Activated naive CD8-positive, alpha-beta T cell treated with anti-CD3 and anti-CD28 coated beads, Interleukin-2, amount 50 U/mL, for 24 hours (primary cell): ENCODE results near the gene CLEC18B.
"Not testable (repeated sequence)": the region's sequence is repeated elsewhere in the genome, so short reads cannot be mapped to it uniquely, and the experiment has no call there.

Source experiments
- ATAC-seq: fragments of 150-1000 bp; cut with Tn5 transposase; one replicate; pipeline ENCODE4 v1.10.0; 2021
- DNase-seq: peaks from one replicate; pipeline ENCODE4 v3.0.0; 2021
- H3K27ac Mint-ChIP-seq: one replicate; pipeline ENCODE4 v1.8.0; 2021; ENCODE audit warnings: mild to moderate bottlenecking, mixed read lengths
- H3K27me3 Mint-ChIP-seq: one replicate; pipeline ENCODE4 v1.8.0; 2021; ENCODE audit warnings: mixed read lengths
- H3K36me3 Mint-ChIP-seq: one replicate; pipeline ENCODE4 v1.8.0; 2021; ENCODE audit warnings: low read depth, mixed read lengths
- H3K4me1 Mint-ChIP-seq: one replicate; pipeline ENCODE4 v1.8.0; 2021; ENCODE audit warnings: mixed read lengths
- H3K4me3 Mint-ChIP-seq: one replicate; pipeline ENCODE4 v1.8.0; 2021; ENCODE audit warnings: mild to moderate bottlenecking, moderate library complexity, mixed read lengths
- H3K9me3 Mint-ChIP-seq: one replicate; pipeline ENCODE4 v1.8.0; 2021; ENCODE audit warnings: mixed read lengths

The CLEC18B gene

DNA sequence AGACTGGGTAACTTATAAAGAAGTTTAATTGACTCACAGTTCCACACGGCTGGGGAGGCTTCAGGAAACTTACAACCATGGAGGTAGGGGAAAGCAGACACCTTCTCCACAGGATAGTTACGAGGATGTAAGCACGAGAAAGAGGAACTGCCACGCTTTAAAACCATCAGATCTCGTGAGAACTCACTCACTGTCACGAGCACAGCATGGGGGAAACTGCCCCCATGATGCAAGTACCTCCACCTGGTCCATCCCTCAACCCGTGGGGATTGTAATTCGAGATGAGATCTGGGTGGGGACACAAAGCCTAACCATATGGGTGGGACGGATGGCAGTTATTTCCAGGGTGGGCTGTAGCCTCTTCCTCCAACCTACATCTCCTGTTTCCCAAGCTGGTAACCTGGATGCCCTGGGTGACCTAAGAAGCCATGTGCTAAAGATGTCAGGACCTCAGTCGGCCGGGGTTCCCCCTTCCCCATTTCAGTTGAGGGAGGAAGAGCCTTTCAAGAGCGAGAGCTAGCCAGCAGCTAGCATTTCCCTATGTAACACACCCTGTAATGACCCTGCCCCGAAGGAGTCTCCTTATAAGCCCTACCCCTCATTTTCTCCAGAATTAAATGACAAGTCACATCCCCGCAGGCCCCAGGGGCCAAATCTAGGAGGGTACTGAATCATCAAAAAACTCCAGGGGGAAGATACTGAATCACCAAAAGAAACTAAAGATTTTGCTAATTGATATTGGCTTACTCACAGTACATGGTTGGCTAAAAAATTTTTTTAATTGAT lies 16.9 kb downstream of the CLEC18B start:
- H3K4me1 Mint-ChIP-seq, H3K27ac Mint-ChIP-seq, ATAC-seq, DNase-seq, H3K27me3 Mint-ChIP-seq, H3K4me3 Mint-ChIP-seq, H3K9me3 Mint-ChIP-seq, H3K36me3 Mint-ChIP-seq: not testable (repeated sequence)

DNA sequence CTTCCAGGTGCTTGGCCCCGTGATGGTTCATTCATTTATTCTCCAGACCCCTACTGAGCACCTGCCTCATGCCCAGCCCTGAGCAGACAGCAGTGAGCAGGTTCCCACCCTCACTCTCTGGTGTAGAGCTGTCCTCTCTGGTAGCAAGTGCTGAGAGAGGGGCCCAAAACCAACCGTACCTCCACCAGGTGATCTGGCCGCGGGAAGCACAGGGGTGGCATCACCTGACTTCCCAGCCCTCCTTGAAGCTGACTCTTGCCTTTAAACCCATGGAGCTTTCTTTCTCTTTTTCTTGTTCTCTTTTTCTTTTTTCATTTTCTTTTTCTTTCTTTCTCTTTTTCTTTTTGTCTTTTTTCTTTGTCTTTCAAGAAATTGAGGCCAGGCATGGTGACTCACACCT lies 21.0 kb downstream of the CLEC18B start:
- H3K4me3 Mint-ChIP-seq, H3K9me3 Mint-ChIP-seq, H3K27me3 Mint-ChIP-seq, H3K27ac Mint-ChIP-seq, H3K4me1 Mint-ChIP-seq, DNase-seq, ATAC-seq, H3K36me3 Mint-ChIP-seq: not testable (repeated sequence)

DNA sequence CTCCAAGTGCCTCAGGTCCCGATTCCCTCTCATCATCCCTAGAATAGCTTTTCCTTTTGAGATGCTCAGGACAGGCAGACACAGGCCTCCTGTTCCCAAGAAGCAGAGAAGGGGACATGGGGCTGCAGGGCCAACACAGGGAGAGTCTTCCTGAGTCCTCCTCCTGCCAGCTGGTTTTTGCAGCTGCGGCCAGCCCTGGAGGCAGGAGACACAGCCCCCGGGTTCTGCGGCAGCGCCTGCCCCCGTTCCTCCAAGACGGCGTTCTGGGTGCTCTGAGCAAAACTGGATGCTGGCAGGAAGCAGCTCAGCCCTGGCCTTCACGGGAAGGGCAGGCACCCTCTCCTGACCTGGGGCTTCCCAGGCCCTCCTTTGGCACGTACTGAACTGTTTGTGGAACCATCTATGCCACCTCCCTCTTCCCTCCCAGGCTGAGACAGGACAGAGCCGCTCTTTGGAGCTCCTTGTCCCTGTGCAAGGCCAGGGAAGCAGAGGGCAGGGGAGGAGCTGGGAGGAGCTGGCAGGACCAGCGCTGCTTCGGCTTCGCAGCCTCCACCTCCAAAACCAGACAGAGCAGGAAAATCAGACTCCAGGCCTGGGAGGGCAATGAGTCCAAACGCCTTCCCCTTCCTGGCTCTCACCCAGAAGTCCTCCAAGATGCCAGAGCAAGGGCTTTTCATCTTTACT lies 22.9 kb downstream of the CLEC18B start:
- not testable (repeated sequence) for H3K27me3 Mint-ChIP-seq, H3K27ac Mint-ChIP-seq, H3K4me3 Mint-ChIP-seq, H3K4me1 Mint-ChIP-seq, H3K36me3 Mint-ChIP-seq, DNase-seq, ATAC-seq, H3K9me3 Mint-ChIP-seq

DNA sequence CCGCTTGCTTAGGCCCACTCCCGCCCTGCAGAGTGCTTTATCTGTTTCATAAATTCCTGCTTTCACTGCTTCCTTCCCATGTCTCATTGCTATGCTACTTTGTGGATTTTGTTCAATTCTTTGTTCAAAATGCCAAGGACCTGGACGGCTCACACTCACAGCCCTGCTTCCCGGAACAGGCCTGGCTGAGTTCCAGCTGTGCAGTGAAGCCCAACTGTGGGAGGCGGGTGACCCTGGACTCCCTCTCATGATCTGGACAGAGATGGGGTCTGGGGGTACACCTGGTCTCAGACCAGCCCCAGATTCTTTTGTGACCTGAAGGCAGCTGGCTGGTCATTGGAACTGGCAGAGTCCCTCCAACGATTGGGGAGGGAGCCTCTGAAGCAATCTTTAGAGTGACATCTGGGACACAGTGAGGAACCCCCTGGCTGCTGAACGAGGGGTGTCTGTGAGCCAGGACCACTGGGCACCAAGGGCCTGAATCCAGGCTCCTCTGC lies 24.7 kb downstream of the CLEC18B start:
- not testable (repeated sequence) for H3K36me3 Mint-ChIP-seq, H3K27ac Mint-ChIP-seq, DNase-seq, H3K4me3 Mint-ChIP-seq, H3K27me3 Mint-ChIP-seq, H3K4me1 Mint-ChIP-seq, H3K9me3 Mint-ChIP-seq
- ATAC-seq, result peak; percentile 13

DNA sequence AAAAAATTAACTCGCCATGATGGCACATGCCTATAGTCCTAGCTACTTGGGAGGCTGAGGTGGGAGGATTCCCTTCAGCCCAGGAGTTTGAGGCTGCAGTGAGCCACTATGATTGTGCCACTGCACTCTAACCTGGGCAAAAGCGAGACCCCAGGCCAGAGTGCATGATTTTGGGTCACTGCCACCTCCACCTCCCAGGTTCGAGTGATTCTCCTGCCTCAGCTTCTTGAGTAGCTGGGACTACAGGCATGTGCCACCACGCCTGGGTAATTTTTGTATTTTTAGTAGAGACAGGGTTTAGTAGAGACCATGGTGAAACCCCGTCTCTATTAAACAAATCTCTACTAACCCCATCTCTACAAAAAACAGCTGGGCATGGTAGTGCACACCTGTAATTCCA lies 26.7 kb downstream of the CLEC18B start:
- H3K36me3 Mint-ChIP-seq, H3K9me3 Mint-ChIP-seq, H3K4me1 Mint-ChIP-seq, H3K27ac Mint-ChIP-seq, H3K4me3 Mint-ChIP-seq, ATAC-seq, DNase-seq, H3K27me3 Mint-ChIP-seq: not testable (repeated sequence)

DNA sequence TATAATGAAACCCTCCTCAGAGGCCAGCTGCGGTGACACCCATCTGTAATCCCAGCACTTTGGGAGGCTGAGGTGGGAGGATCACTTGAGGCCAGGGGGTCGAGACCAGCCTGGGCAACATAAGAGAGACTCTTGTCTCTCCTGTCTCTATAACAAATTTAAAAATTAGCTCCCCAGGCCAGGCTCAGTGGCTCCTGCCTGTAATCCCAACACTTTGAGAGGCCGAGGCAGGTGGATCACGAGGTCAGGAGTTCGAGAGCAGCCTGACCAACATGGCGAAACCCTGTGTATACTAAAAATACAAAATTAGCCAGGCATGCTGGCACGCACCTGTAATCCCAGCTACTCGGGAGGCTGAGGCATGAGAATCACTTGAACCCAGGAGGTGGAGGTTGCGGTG lies 27.1 kb downstream of the CLEC18B start:
- not testable (repeated sequence) for H3K9me3 Mint-ChIP-seq, H3K36me3 Mint-ChIP-seq, H3K27ac Mint-ChIP-seq, H3K4me1 Mint-ChIP-seq, H3K4me3 Mint-ChIP-seq, ATAC-seq, DNase-seq, H3K27me3 Mint-ChIP-seq

DNA sequence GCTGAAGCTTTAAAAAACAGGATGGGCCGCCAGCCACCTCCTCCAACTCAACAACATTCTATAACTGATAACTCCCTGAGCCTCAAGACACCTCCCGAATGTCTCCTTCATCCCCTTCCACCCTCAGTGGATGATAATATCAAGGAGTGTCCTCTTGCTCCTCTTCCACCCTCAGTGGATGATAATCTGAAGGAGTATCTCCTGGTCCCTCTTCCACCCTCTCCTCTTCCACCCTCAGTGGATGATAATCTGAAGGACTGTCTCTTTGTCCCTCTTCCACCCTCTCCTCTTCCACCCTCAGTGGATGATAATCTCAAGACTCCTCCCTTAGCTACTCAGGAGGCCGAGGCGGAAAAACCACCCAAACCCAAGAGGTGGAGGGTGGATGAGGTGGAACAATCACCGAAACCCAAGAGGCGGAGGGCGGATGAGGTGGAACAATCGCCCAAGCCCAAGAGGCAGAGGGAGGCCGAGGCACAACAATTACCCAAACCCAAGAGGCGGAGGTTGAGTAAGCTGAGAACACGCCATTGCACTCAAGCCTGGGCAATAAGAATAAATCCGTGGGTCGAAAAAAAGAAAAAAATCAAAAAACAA lies 29.7 kb downstream of the CLEC18B start:
- H3K4me1 Mint-ChIP-seq, H3K36me3 Mint-ChIP-seq, H3K27ac Mint-ChIP-seq, H3K9me3 Mint-ChIP-seq, H3K4me3 Mint-ChIP-seq, DNase-seq, ATAC-seq, H3K27me3 Mint-ChIP-seq: not testable (repeated sequence)

DNA sequence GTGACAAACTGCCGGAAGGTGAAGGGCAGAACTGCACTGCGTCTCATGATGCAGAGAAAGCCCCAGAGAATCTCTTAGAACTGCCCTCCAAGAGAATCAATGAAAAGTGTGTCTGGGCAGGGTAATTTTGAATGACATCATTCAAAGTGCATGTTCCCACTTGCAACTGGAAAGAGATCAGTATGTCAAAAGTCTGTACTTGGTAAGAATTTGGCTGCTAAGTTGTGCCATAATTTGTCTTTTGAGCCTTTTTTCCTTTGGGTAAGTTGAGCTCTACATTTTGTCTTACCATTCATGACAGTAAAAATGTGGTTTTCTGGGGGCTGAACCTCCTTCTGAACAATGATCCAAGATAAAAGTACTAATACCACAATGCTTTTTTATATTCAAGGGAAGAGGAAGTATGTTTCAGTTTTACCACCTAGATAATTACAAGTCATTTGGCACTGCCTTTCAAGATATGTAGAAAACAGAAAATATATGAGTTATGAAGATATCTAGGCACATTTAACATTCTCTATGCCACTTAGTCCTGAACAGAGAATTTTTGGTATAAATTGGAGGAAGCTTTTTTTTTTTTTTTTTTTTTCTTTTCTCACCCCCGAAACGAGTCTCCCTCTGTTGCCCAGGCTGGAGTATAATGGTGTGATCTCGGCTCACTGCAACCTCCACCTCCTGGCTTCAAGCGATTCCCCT lies 38.8 kb downstream of the CLEC18B start:
- H3K36me3 Mint-ChIP-seq, H3K4me3 Mint-ChIP-seq, ATAC-seq, H3K27me3 Mint-ChIP-seq, H3K9me3 Mint-ChIP-seq, DNase-seq, H3K27ac Mint-ChIP-seq, H3K4me1 Mint-ChIP-seq: not testable (repeated sequence)

DNA sequence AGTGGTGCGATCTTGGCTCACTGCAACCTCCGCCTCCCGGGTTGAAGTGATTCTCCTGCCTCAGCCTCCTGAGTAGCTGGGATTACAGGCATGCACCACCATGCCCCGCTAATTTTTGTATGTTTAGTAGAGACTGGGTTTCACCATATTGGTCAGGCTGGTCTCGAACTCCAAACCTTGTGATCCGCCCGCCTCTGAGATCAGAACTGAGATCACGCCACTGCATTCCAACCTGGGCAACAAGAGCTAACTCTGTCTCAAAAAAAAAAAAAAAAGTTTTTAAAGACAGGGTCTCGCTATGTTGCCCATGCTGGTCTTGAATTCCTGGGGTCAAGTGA lies 47.5 kb downstream of the CLEC18B start:
- not testable (repeated sequence) for H3K9me3 Mint-ChIP-seq, H3K27me3 Mint-ChIP-seq, DNase-seq, H3K4me1 Mint-ChIP-seq, H3K4me3 Mint-ChIP-seq, H3K27ac Mint-ChIP-seq, ATAC-seq, H3K36me3 Mint-ChIP-seq

DNA sequence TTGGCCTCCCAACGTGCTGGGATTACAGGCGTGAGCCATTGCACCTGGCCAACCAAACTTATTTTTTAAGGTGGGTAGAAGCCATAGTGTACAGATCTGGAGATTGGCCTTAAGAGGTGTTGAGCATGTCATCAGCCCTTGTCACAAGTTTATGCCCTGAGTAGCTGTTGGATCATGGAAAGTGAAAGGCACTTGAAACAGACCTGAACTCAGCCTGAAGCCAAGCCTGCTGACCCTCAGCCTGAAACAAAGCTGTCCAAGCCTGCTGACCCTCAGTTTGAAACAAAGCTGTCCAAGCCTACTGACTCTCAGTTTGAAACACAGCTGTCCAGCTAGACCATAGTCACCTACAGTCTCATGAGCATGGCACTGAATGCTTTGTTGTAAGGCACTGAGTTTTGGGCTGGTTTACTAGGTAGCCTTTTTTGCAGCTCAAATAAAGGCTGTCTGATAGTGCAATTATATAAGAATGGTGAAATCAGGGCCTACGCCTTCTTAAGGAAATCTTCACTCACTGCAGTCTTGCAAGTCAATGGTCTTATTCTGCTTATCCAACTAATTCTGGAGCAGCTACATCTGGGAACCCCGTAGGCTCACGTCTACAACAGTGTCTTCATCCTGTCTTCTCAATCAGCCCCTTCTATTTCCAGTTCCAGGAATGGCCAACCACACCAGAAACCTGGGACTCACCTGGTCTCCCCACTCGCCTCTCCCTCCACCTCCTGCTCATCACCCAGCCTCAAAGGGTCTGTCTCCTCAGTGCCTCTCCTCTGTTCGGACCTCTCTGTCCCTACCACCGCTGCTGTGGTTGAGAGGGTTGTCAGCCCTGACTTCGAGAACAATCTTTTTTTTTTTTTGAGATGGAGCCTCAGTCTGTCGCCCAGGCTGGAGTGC lies 48.1 kb downstream of the CLEC18B start:
- Mint-ChIP-seq H3K4me1 (peaks cover 2% of the 10 kb centered on the region), H3K27ac (no peak overlapping the region), H3K4me3 (no peak overlapping the region), H3K27me3 (no peaks in the 10 kb centered on the region), H3K36me3 (no peaks in the 10 kb centered on the region), H3K9me3 (no peaks in the 10 kb centered on the region)
- ATAC-seq (no peak), DNase-seq (no peak)

DNA sequence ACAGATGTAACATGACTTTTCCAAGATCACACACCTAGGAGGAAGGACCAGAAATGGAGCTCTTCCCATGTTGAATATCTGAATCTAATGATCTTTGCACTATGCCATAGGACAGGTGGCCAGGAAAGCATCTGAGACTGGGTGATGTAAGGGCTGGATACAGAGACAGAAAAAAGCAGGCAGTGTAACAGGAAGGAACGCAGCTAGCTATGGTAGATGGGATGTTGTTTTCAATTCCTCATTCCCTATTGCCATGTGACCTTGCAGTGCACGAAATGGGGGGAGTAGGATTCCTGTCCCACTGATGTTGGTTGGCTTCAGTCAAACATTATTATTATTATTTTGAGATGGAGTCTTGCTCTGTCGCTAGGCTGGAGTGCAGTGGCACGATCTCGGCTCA lies 48.9 kb downstream of the CLEC18B start:
- no peaks in the 10 kb centered on the region for H3K9me3 Mint-ChIP-seq
- H3K27me3 Mint-ChIP-seq, result no peaks in the 10 kb centered on the region
- H3K36me3 Mint-ChIP-seq, result peaks cover 1% of the 10 kb centered on the region
- peaks cover 3% of the 10 kb centered on the region for H3K4me1 Mint-ChIP-seq
- DNase-seq (no peak), ATAC-seq (no peak)
- no peak overlapping the region for H3K4me3 Mint-ChIP-seq
- H3K27ac Mint-ChIP-seq, result no peak overlapping the region

DNA sequence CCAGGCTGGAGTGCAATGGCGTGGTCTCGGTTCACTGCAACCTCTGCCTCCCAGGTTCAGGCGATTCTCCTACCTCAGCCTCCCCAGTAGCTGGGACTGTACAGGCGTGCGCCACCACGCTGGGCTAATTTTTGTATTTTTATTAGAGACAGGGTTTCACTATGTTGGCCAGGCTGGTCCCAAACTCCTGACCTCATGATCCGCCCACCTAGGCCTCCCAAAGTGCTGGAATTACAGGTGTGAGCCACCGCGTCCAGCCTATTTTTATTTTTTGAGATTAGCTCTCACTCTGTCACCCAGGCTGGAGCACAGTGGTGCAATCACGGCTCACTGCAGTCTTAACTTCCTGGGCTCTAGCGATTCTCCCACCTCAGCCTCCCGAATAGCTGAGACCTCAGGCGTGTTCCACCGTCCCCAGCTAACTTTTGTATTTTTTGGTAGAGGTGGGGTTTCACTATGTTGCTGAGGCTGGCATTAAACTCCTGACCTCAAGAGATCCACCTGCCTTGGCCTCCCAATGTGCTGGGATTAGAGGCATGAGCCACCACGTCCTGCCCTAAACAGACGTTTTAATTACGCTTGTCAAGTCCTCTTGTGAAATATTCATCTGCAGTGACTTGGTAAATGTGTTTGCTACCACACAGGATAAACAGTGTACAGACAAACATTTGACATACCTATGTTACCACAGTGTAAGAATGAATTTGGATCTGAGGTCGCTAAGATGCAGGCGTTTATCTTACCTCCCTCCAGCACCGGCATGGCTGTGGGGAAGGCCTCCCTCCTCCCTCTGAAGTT lies 50.7 kb downstream of the CLEC18B start:
- not testable (repeated sequence) for H3K9me3 Mint-ChIP-seq, H3K36me3 Mint-ChIP-seq, H3K27ac Mint-ChIP-seq, DNase-seq, H3K27me3 Mint-ChIP-seq, ATAC-seq, H3K4me3 Mint-ChIP-seq
- peaks cover 13% of the 10 kb centered on the region for H3K4me1 Mint-ChIP-seq

DNA sequence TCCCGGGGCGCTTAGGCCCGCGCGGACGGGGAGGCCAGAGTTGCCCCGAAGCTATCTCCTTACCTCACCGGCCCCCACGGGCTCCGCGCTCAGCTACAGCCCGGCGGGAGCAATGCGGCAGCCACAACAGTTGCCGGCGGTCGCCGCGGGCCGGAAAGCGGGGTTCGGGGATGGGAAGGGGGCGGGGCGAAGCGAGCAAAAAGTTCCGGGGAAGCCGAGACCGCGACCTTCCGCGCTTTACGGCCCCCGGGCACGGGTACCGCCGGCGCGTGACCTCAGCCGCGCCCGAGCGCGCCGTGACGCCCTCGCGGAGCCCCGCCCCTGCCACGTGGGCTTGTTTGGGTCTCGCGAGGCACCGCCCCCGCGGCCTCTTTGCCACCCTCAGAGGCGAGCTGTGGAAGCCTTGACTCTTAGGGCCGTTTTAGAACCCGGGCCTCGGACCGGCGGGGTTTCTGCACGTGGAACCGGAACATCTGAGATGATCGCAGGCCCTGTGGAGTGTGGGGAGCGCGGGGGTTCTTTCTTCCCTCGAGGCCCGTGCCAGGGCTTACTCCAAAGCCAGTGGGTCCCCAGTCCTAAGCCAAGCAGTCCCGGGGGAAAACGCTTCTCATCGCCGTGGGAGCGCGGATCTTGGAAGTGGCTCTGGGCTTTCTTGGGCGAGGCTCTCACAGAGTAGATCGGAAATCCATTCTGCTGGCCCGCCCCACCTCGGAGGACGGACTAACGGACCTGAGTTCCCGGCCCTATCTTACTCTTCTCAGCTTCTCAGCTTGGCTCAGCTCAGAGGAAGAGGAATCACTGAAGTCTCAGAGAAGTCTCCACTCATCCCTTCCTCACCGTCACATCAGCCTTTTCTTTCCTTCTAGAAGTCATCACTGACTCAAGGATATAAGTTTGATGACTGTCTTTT lies 53.0 kb downstream of the CLEC18B start:
- H3K9me3 Mint-ChIP-seq, H3K36me3 Mint-ChIP-seq, H3K27me3 Mint-ChIP-seq: not testable (repeated sequence)
- Mint-ChIP-seq H3K4me1 (peaks cover 13% of the 10 kb centered on the region), H3K27ac (peak overlapping the region; percentile 94), H3K4me3 (peak overlapping the region; percentile 96)
- ATAC-seq, result peak; percentile 92
- DNase-seq, result peak; percentile 97
